Stimulated activated CD8-positive, alpha-beta memory T cell treated with anti-CD3 and anti-CD28 coated beads, Interleukin-15, amount 100 ng/mL, for 4 hours (primary cell): Measurements from ENCODE around the gene FOXN3.

Experiments used
- DNase-seq, 2 donors: peaks; one replicate each; pipeline ENCODE4 v3.0.0-alpha.2; 2020; ENCODE audit warnings: low read depth in 2 of 2

Gene FOXN3

GRCh38 chr14:89408907-89409700, 7.9 kb downstream of the FOXN3 start:
- no peak for DNase-seq

- no peak for DNase-seq
These were observed 9.2 kb downstream of the FOXN3 start for GRCh38 chr14:89407856-89408255.

GRCh38 chr14:89406941-89407340, 10.1 kb downstream of the FOXN3 start:
- DNase-seq, result no peak

- DNase-seq, result no peak
These were observed 10.7 kb downstream of the FOXN3 start for GRCh38 chr14:89406361-89406760.

- DNase-seq, result no peak
These were observed 11.3 kb downstream of the FOXN3 start for GRCh38 chr14:89405712-89406111.

- DNase-seq, result no peak
These were observed 14.7 kb downstream of the FOXN3 start for GRCh38 chr14:89402363-89402762.

GRCh38 chr14:89401761-89402160, 15.3 kb downstream of the FOXN3 start:
- DNase-seq, result no peak

- no peak for DNase-seq
These were observed 15.8 kb downstream of the FOXN3 start for GRCh38 chr14:89401241-89401640.

- no peak for DNase-seq
These were observed 16.5 kb downstream of the FOXN3 start for GRCh38 chr14:89400529-89400928.

- DNase-seq, result no peak
These were observed 17.4 kb downstream of the FOXN3 start for GRCh38 chr14:89399594-89400068.

GRCh38 chr14:89399157-89399556, 17.9 kb downstream of the FOXN3 start:
- no peak for DNase-seq

- DNase-seq, result no peak
These were observed 19.3 kb downstream of the FOXN3 start for GRCh38 chr14:89397569-89398230.

- DNase-seq, result no peak
These were observed 22.1 kb downstream of the FOXN3 start for GRCh38 chr14:89394972-89395371.

GRCh38 chr14:89393222-89393745, 23.7 kb downstream of the FOXN3 start:
- DNase-seq, result no peak

GRCh38 chr14:89392181-89392580, 24.9 kb downstream of the FOXN3 start:
- DNase-seq, result no peak

GRCh38 chr14:89391556-89391955, 25.5 kb downstream of the FOXN3 start:
- DNase-seq, result no peak

- DNase-seq, result no peak
These were observed 25.9 kb downstream of the FOXN3 start for GRCh38 chr14:89391123-89391522.

- DNase-seq, result no peak
These were observed 28.2 kb downstream of the FOXN3 start for GRCh38 chr14:89388853-89389252.

GRCh38 chr14:89387922-89388685, 28.9 kb downstream of the FOXN3 start:
- DNase-seq, result no peak

- no peak for DNase-seq
These were observed 30.7 kb downstream of the FOXN3 start for GRCh38 chr14:89386212-89386886.

- no peak for DNase-seq
These were observed 32.4 kb downstream of the FOXN3 start for GRCh38 chr14:89384636-89385035.

- DNase-seq, result no peak
These were observed 33.0 kb downstream of the FOXN3 start for GRCh38 chr14:89384023-89384422.
